ENCODE results near the gene CLEC16A.

The CLEC16A gene

GRCh38 chr16:11032000-11032921 lies 87.9 kb downstream of the CLEC16A start:
- Histone ChIP-seq H2AFZ (ENCODE audit: low read depth, low read length) (no peak overlapping the region), H3K4me1 (ENCODE audit: insufficient read depth, low read length) (no peaks in the 10 kb centered on the region), H3K27me3 (ENCODE audit: insufficient read depth, low read length) (no peaks in the 10 kb centered on the region), H3K9me3 (ENCODE audit: low read length) (peaks cover 9% of the 10 kb centered on the region), H3K36me3 (ENCODE audit: insufficient read depth, low read length) (peaks cover 15% of the 10 kb centered on the region), H3K4me3 (ENCODE audit: low read length) (no peak overlapping the region)

- H3K4me3 ChIP-seq (ENCODE audit: low read length): no peak overlapping the region
- no peak overlapping the region for H2AFZ ChIP-seq (ENCODE audit: low read depth, low read length)
- H3K36me3 ChIP-seq (ENCODE audit: insufficient read depth, low read length): peaks cover 15% of the 10 kb centered on the region
- no peaks in the 10 kb centered on the region for H3K27me3 ChIP-seq (ENCODE audit: insufficient read depth, low read length)
- no peaks in the 10 kb centered on the region for H3K4me1 ChIP-seq (ENCODE audit: insufficient read depth, low read length)
- H3K9me3 ChIP-seq (ENCODE audit: low read length): peaks cover 9% of the 10 kb centered on the region
These were observed 88.5 kb downstream of the CLEC16A start for GRCh38 chr16:11032922-11033291.

GRCh38 chr16:11033629-11034420 lies 89.5 kb downstream of the CLEC16A start:
- no peaks in the 10 kb centered on the region for H3K4me1 ChIP-seq (ENCODE audit: insufficient read depth, low read length)
- H3K4me3 ChIP-seq (ENCODE audit: low read length): no peak overlapping the region
- peaks cover 9% of the 10 kb centered on the region for H3K9me3 ChIP-seq (ENCODE audit: low read length)
- no peak overlapping the region for H2AFZ ChIP-seq (ENCODE audit: low read depth, low read length)
- no peaks in the 10 kb centered on the region for H3K27me3 ChIP-seq (ENCODE audit: insufficient read depth, low read length)
- H3K36me3 ChIP-seq (ENCODE audit: insufficient read depth, low read length): peaks cover 15% of the 10 kb centered on the region

GRCh38 chr16:11034481-11034931 lies 90.1 kb downstream of the CLEC16A start:
- Histone ChIP-seq H3K4me1 (ENCODE audit: insufficient read depth, low read length) (no peaks in the 10 kb centered on the region), H3K9me3 (ENCODE audit: low read length) (peaks cover 4% of the 10 kb centered on the region), H3K27me3 (ENCODE audit: insufficient read depth, low read length) (no peaks in the 10 kb centered on the region), H2AFZ (ENCODE audit: low read depth, low read length) (no peak overlapping the region), H3K4me3 (ENCODE audit: low read length) (no peak overlapping the region), H3K36me3 (ENCODE audit: insufficient read depth, low read length) (peaks cover 11% of the 10 kb centered on the region)

GRCh38 chr16:11035096-11035495 lies 90.7 kb downstream of the CLEC16A start:
- H3K4me1 ChIP-seq (ENCODE audit: insufficient read depth, low read length): no peaks in the 10 kb centered on the region
- H2AFZ ChIP-seq (ENCODE audit: low read depth, low read length): no peak overlapping the region
- no peaks in the 10 kb centered on the region for H3K27me3 ChIP-seq (ENCODE audit: insufficient read depth, low read length)
- peaks cover 4% of the 10 kb centered on the region for H3K9me3 ChIP-seq (ENCODE audit: low read length)
- H3K36me3 ChIP-seq (ENCODE audit: insufficient read depth, low read length): peaks cover 16% of the 10 kb centered on the region
- H3K4me3 ChIP-seq (ENCODE audit: low read length): no peak overlapping the region

GRCh38 chr16:11036040-11036439 lies 91.7 kb downstream of the CLEC16A start:
- H3K4me3 ChIP-seq (ENCODE audit: low read length): no peak overlapping the region
- peaks cover 4% of the 10 kb centered on the region for H3K9me3 ChIP-seq (ENCODE audit: low read length)
- no peaks in the 10 kb centered on the region for H3K4me1 ChIP-seq (ENCODE audit: insufficient read depth, low read length)
- H2AFZ ChIP-seq (ENCODE audit: low read depth, low read length): no peak overlapping the region
- peaks cover 19% of the 10 kb centered on the region for H3K36me3 ChIP-seq (ENCODE audit: insufficient read depth, low read length)
- no peaks in the 10 kb centered on the region for H3K27me3 ChIP-seq (ENCODE audit: insufficient read depth, low read length)

- H2AFZ ChIP-seq (ENCODE audit: low read depth, low read length): no peak overlapping the region
- no peak overlapping the region for H3K4me3 ChIP-seq (ENCODE audit: low read length)
- peaks cover 22% of the 10 kb centered on the region for H3K36me3 ChIP-seq (ENCODE audit: insufficient read depth, low read length)
- peaks cover 2% of the 10 kb centered on the region for H3K9me3 ChIP-seq (ENCODE audit: low read length)
- H3K27me3 ChIP-seq (ENCODE audit: insufficient read depth, low read length): no peaks in the 10 kb centered on the region
- H3K4me1 ChIP-seq (ENCODE audit: insufficient read depth, low read length): no peaks in the 10 kb centered on the region
These were observed 92.6 kb downstream of the CLEC16A start for GRCh38 chr16:11036868-11037410.

- H3K27me3 ChIP-seq (ENCODE audit: insufficient read depth, low read length): no peaks in the 10 kb centered on the region
- H3K36me3 ChIP-seq (ENCODE audit: insufficient read depth, low read length): peaks cover 25% of the 10 kb centered on the region
- H3K9me3 ChIP-seq (ENCODE audit: low read length): no peaks in the 10 kb centered on the region
These were observed 93.9 kb downstream of the CLEC16A start for GRCh38 chr16:11038305-11038704.

GRCh38 chr16:11038777-11039176 lies 94.4 kb downstream of the CLEC16A start:
- H3K27me3 ChIP-seq (ENCODE audit: insufficient read depth, low read length): no peaks in the 10 kb centered on the region
- no peaks in the 10 kb centered on the region for H3K4me1 ChIP-seq (ENCODE audit: insufficient read depth, low read length)
- no peak overlapping the region for H2AFZ ChIP-seq (ENCODE audit: low read depth, low read length)
- H3K36me3 ChIP-seq (ENCODE audit: insufficient read depth, low read length): peaks cover 26% of the 10 kb centered on the region
- H3K9me3 ChIP-seq (ENCODE audit: low read length): no peaks in the 10 kb centered on the region
- no peak overlapping the region for H3K4me3 ChIP-seq (ENCODE audit: low read length)

More at GRCh38 chr16:11038305-11038704, 93.9 kb downstream of the CLEC16A start:
- H3K4me1 ChIP-seq (ENCODE audit: insufficient read depth, low read length): no peaks in the 10 kb centered on the region
- H3K4me3 ChIP-seq (ENCODE audit: low read length): no peak overlapping the region
- H2AFZ ChIP-seq (ENCODE audit: low read depth, low read length): no peak overlapping the region

- H2AFZ ChIP-seq (ENCODE audit: low read depth, low read length): no peak overlapping the region
- H3K4me1 ChIP-seq (ENCODE audit: insufficient read depth, low read length): no peaks in the 10 kb centered on the region
- H3K9me3 ChIP-seq (ENCODE audit: low read length): no peaks in the 10 kb centered on the region
- no peaks in the 10 kb centered on the region for H3K27me3 ChIP-seq (ENCODE audit: insufficient read depth, low read length)
- peaks cover 28% of the 10 kb centered on the region for H3K36me3 ChIP-seq (ENCODE audit: insufficient read depth, low read length)
- no peak overlapping the region for H3K4me3 ChIP-seq (ENCODE audit: low read length)
These were observed 95.4 kb downstream of the CLEC16A start for GRCh38 chr16:11039726-11040125.

GRCh38 chr16:11042191-11042590 lies 97.8 kb downstream of the CLEC16A start:
- H3K9me3 ChIP-seq (ENCODE audit: low read length): no peaks in the 10 kb centered on the region
- no peaks in the 10 kb centered on the region for H3K27me3 ChIP-seq (ENCODE audit: insufficient read depth, low read length)
- H2AFZ ChIP-seq (ENCODE audit: low read depth, low read length): no peak overlapping the region
- peaks cover 24% of the 10 kb centered on the region for H3K36me3 ChIP-seq (ENCODE audit: insufficient read depth, low read length)
- no peak overlapping the region for H3K4me3 ChIP-seq (ENCODE audit: low read length)
- peaks cover 17% of the 10 kb centered on the region for H3K4me1 ChIP-seq (ENCODE audit: insufficient read depth, low read length)

- H2AFZ ChIP-seq (ENCODE audit: low read depth, low read length): no peak overlapping the region
- H3K4me3 ChIP-seq (ENCODE audit: low read length): no peak overlapping the region
These were observed 101.1 kb downstream of the CLEC16A start for GRCh38 chr16:11045441-11045840.

GRCh38 chr16:11045846-11046245 lies 101.5 kb downstream of the CLEC16A start:
- peaks cover 23% of the 10 kb centered on the region for H3K36me3 ChIP-seq (ENCODE audit: insufficient read depth, low read length)
- no peaks in the 10 kb centered on the region for H3K27me3 ChIP-seq (ENCODE audit: insufficient read depth, low read length)
- no peak overlapping the region for H2AFZ ChIP-seq (ENCODE audit: low read depth, low read length)
- peaks cover 18% of the 10 kb centered on the region for H3K4me1 ChIP-seq (ENCODE audit: insufficient read depth, low read length)
- H3K9me3 ChIP-seq (ENCODE audit: low read length): no peaks in the 10 kb centered on the region
- H3K4me3 ChIP-seq (ENCODE audit: low read length): no peak overlapping the region

More at GRCh38 chr16:11045441-11045840, 101.1 kb downstream of the CLEC16A start:
- no peaks in the 10 kb centered on the region for H3K9me3 ChIP-seq (ENCODE audit: low read length)
- peaks cover 24% of the 10 kb centered on the region for H3K36me3 ChIP-seq (ENCODE audit: insufficient read depth, low read length)
- no peaks in the 10 kb centered on the region for H3K27me3 ChIP-seq (ENCODE audit: insufficient read depth, low read length)
- peaks cover 18% of the 10 kb centered on the region for H3K4me1 ChIP-seq (ENCODE audit: insufficient read depth, low read length)
